Mesenchymal stem cell (in vitro differentiated cells and primary cell): Measurements from ENCODE around the gene PKLR.

Experiments
- DNase-seq: peaks from one replicate; pipeline ENCODE4 v3.0.0-alpha.2; 2013
- H2AFZ ChIP-seq: one replicate; pipeline ENCODE4 v1.6.1; 2013; ENCODE audit warnings: low read depth, mild to moderate bottlenecking, control low read depth, inconsistent platforms, low read length, moderate library complexity
- H2AK5ac ChIP-seq: 2 replicates; pipeline ENCODE4 v1.6.1; 2013; ENCODE audit warnings: low read length, moderate library complexity, mild to moderate bottlenecking, inconsistent platforms; ENCODE audit not compliant: severe bottlenecking
- H2BK120ac ChIP-seq: one replicate; pipeline ENCODE4 v1.6.1; 2013; ENCODE audit warnings: low read depth, mild to moderate bottlenecking, inconsistent platforms, low read length, moderate library complexity
- H2BK12ac ChIP-seq, 2 experiments: one replicate each; pipeline ENCODE4 v1.6.1; 2013; ENCODE audit warnings: inconsistent platforms in 2 of 2, low read length in 2 of 2, mild to moderate bottlenecking in 2 of 2, moderate library complexity in 2 of 2, control low read depth in 1 of 2
- H2BK15ac ChIP-seq: one replicate; pipeline ENCODE4 v1.6.1; 2013; ENCODE audit warnings: mild to moderate bottlenecking, low read depth, inconsistent platforms; ENCODE audit not compliant: poor library complexity, severe bottlenecking
- H2BK5ac ChIP-seq: 2 replicates; pipeline ENCODE4 v1.6.1; 2013; ENCODE audit warnings: low read depth, mild to moderate bottlenecking, low read length, control low read depth, inconsistent platforms; ENCODE audit not compliant: poor library complexity, severe bottlenecking
- H3K14ac ChIP-seq, 2 experiments: one replicate each; pipeline ENCODE4 v1.6.1; 2013; ENCODE audit warnings: inconsistent platforms in 2 of 2, low read length in 2 of 2, control low read depth in 1 of 2, mild to moderate bottlenecking in 1 of 2, moderate library complexity in 1 of 2
- H3K18ac ChIP-seq, 2 experiments: one replicate each; pipeline ENCODE4 v1.6.1; 2013; ENCODE audit warnings: inconsistent platforms in 2 of 2, low read length in 2 of 2, control low read depth in 1 of 2, low read depth in 1 of 2, mild to moderate bottlenecking in 1 of 2
- H3K23ac ChIP-seq, 2 experiments: one replicate each; pipeline ENCODE4 v1.6.1; 2013; ENCODE audit warnings: inconsistent platforms in 2 of 2, low read length in 2 of 2, mild to moderate bottlenecking in 2 of 2, moderate library complexity in 2 of 2, control low read depth in 1 of 2
- H3K27ac ChIP-seq: 2 replicates; pipeline ENCODE4 v1.5.1; 2013; ENCODE audit warnings: mild to moderate bottlenecking, moderate library complexity, low read length, control low read depth, inconsistent platforms; ENCODE audit not compliant: poor library complexity, severe bottlenecking
- H3K27me3 ChIP-seq, 2 experiments: 2 replicates each; pipeline versions ENCODE4 v1.6.1 to v1.7.0; 2013; ENCODE audit warnings: low read length in 2 of 2, mild to moderate bottlenecking in 2 of 2, moderate library complexity in 2 of 2, control low read depth in 1 of 2, inconsistent platforms in 1 of 2; ENCODE audit not compliant: control insufficient read depth in 1 of 2, insufficient read depth in 1 of 2
- H3K36me3 ChIP-seq, 2 experiments: 2 replicates each; pipeline versions ENCODE4 v1.6.1 to v1.7.0; 2013; ENCODE audit warnings: low read length in 2 of 2, control low read depth in 1 of 2, inconsistent platforms in 1 of 2, low read depth in 1 of 2, mild to moderate bottlenecking in 1 of 2; ENCODE audit not compliant: insufficient read depth in 2 of 2, control insufficient read depth in 1 of 2
- H3K4ac ChIP-seq, 2 experiments: one replicate each; pipeline ENCODE4 v1.6.1; 2013; ENCODE audit warnings: inconsistent platforms in 2 of 2, low read length in 2 of 2, mild to moderate bottlenecking in 2 of 2, moderate library complexity in 2 of 2, control low read depth in 1 of 2, low read depth in 1 of 2
- H3K4me1 ChIP-seq: 2 replicates; pipeline ENCODE4 v1.6.1; 2013; ENCODE audit warnings: low read depth, low read length, control low read depth; ENCODE audit not compliant: control insufficient read depth, insufficient read depth
- H3K4me2 ChIP-seq: 2 replicates; pipeline ENCODE4 v1.6.1; 2013; ENCODE audit warnings: low read length, mild to moderate bottlenecking, inconsistent platforms; ENCODE audit not compliant: poor library complexity, severe bottlenecking
- H3K4me3 ChIP-seq, 2 experiments: 2 replicates each; pipeline versions ENCODE4 v1.5.1 to v1.7.0; 2013; ENCODE audit warnings: low read length in 2 of 2, mild to moderate bottlenecking in 2 of 2, control low read depth in 1 of 2, low read depth in 1 of 2; ENCODE audit not compliant: insufficient read depth in 1 of 2
- H3K79me1 ChIP-seq: replicated peaks from 2 replicates; pipeline ENCODE4 v1.6.1; 2013; ENCODE audit warnings: mild to moderate bottlenecking, control low read depth, low read length, inconsistent platforms; ENCODE audit not compliant: poor library complexity, severe bottlenecking
- H3K9ac ChIP-seq: 2 replicates; pipeline ENCODE4 v1.7.0; 2013; ENCODE audit warnings: mild to moderate bottlenecking, low read length, moderate library complexity
- H3K9me3 ChIP-seq: 2 replicates; pipeline ENCODE4 v1.7.0; 2013; ENCODE audit warnings: mild to moderate bottlenecking, low read length; ENCODE audit not compliant: control insufficient read depth
- H4K8ac ChIP-seq: one replicate; pipeline ENCODE4 v1.6.1; 2013; ENCODE audit warnings: inconsistent platforms, mild to moderate bottlenecking, low read length, moderate library complexity
- H4K91ac ChIP-seq: one replicate; pipeline ENCODE4 v1.6.1; 2013; ENCODE audit warnings: mild to moderate bottlenecking, low read length, inconsistent platforms
- WGBS: methylation state at CpG from one replicate; pipeline ENCODE4 v1.1.7; 2013; ENCODE audit warnings: mixed read lengths; 5-methylcytosine and 5-hydroxymethylcytosine counted together

The PKLR gene

GRCh38 chr1:155241069-155241679 is 60.1 kb downstream of the PKLR start:
- WGBS: 22% methylated on average over 4 of the region's 4 CpGs
- H3K27ac ChIP-seq: no peak overlapping the region
- H2BK12ac ChIP-seq: no peak overlapping the region
- no peak overlapping the region for H4K8ac ChIP-seq
- no peak overlapping the region for H2BK120ac ChIP-seq
- H3K9ac ChIP-seq: peak overlapping the region; percentile 66
- DNase-seq: peak; percentile 87
- no peak overlapping the region for H3K18ac ChIP-seq
- peaks cover 11% of the 10 kb centered on the region for H3K4me1 ChIP-seq
- H3K4me2 ChIP-seq: peak overlapping the region; percentile 56
- peaks cover 27 to 31% of the 10 kb centered on the region in 2 experiments for H3K36me3 ChIP-seq
- no peaks in the 10 kb centered on the region for H3K27me3 ChIP-seq
- peak overlapping the region in 1 of 2 experiments; percentile 64 for H3K4ac ChIP-seq
- H2BK5ac ChIP-seq: no peak overlapping the region
- H3K4me3 ChIP-seq: peak overlapping the region in 1 of 2 experiments; percentile 71
- H3K9me3 ChIP-seq: no peaks in the 10 kb centered on the region
- H4K91ac ChIP-seq: no peak overlapping the region
- no peak overlapping the region for H3K23ac ChIP-seq
- H2BK15ac ChIP-seq: no peak overlapping the region
- peaks cover 4% of the 10 kb centered on the region for H3K79me1 ChIP-seq
- no peak overlapping the region for H2AK5ac ChIP-seq
- H2AFZ ChIP-seq: no peak overlapping the region
- H3K14ac ChIP-seq: no peak overlapping the region
